Measurements from ENCODE around the gene CCL22.
"Not testable (repeated sequence)": the region's sequence is repeated elsewhere in the genome, so short reads cannot be mapped to it uniquely, and the experiment has no call there.

CCL22 gene

DNA sequence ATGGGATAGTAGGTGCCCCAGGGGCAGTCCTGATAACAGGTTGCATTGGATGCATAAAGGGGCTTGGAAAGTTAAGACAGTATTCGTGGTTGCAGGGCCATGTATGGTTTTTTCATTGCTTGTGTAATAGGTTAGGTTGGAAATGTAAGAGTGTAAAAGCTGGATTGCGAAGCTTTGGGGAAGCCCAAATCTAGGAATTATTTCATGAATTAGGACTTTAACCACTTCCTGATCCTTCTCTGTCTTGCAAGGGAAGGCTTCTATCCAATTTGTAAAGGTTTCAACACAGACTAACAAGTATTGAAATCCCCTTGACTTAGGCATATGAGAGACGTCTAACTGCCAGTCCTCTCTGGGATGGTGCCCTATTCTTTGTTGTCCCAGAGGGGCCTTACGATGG lies 38.2 kb downstream of the CCL22 start:
- no peak for DNase-seq

GRCh38 chr16:57397493-57397892 lies 38.9 kb downstream of the CCL22 start:
- not testable (repeated sequence) for DNase-seq

DNA sequence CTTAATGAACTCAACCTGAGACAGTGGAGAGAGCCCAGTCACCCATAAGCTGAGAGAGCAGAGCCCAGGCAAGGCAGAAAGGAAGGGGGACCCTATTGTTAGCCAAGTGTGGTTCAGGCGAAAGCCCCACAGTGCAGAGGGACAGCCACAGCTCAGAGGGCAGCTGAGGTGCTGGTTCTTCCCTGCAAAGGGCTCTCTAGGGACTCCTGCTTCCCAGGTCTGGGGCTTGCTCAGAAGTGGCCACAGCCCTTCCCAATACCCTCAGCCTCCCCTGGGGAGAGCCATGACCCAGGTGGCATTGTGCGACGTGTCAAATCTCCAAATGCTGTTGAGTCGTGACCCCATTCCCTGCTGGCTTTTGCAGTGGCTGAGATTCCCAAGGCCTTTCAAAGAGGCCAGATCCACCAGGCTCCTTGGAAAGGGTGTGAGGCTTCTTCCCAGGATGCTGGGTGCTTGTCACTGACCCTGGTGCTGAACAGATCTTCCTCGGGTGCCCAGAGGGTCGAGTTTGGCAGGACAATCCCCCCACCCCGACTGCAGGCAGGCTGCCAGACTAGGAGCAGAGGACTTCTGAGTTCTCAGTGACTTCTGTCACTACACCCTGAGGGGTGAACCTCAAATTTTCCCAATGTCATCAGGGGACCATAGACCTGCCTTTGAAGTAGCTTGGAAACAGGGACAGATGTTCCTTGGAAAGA lies 43.5 kb downstream of the CCL22 start:
- no peak for DNase-seq

DNA sequence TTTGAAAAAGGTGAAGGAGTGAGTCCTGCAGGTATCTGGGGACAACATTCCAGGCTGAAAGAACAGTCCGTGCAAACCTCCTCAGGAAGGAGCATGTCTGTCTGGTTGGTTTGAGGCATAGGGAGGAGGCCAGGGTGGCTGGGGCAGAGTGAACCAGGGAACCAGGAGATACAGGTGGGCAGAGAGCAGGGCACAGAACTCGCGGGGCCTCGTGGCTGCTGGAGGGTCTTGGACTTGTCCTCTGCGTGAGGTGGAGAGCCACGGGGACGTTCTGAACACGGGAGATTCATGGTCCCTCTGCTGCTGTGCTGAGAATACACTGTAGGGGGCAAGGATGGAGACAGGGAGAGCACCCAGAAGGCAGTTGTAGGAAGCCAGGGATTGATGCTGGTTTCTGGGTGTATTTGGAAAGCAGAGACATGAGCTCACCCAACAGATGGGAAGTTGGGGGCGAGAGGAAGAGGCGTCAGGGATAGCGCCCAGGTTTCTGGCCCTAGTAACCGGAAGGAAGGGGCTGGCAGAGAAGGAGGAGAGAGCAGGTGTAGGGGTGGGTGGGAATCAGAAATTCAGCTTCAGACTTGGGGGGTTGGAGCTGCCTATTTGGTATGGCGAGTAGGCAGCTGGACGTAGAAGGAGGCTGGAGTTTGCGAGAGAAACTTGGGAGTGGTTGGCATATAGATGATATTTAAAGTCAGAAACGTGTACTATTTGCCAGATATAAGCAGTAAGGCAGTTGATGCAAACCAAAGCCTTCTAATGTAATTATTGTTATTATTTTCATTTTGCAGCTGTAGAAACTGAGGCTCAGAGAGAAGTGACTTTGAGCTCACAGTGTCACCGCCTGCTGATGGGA lies 45.6 kb downstream of the CCL22 start, which contains the start of gene CCL17:
Gene CCL17, plus strand, starts transcription at position 803 of the 853 bp plus-strand sequence. CDS start 9,166 bp downstream, outside the sequence.
- DNase-seq: no peak

- no peak for DNase-seq
Measured at GRCh38 chr16:57405097-57405496, 46.5 kb downstream of the CCL22 start.

- DNase-seq: no peak
Measured at GRCh38 chr16:57406881-57407280, 48.3 kb downstream of the CCL22 start.

DNA sequence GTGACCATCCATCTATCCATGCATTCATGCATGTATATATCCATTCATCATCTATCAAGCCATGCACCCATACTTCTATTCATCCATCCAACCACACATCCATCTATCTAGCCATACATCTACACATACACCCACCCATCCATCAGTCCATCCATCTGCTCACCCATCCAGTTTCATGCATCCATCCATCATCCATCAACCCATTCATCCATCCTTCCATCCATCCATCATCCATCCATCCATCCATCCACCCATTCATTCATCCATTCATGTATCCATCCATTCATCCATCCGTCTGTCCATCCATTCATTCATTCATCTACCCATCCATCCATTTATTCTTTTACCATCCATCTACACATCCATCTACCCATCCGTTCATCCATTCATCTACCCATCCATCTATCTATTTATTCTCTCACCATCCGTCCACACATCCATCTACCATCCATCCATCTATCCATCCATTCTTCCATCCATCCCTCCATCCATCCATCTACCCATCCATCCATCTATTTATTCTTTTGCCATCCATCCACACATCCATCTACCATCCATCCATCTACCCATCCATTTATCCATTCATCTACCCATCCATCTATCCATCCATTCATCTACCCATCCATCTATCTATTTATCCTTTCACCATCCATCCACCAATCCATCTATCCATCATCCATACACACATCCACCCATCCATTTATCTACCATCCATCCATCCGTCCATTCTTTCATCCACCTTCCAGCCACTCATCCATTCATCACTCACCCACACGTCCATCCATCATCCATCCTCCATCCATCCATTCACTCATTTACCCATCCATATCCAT lies 49.2 kb downstream of the CCL22 start:
- no peak for DNase-seq

DNA sequence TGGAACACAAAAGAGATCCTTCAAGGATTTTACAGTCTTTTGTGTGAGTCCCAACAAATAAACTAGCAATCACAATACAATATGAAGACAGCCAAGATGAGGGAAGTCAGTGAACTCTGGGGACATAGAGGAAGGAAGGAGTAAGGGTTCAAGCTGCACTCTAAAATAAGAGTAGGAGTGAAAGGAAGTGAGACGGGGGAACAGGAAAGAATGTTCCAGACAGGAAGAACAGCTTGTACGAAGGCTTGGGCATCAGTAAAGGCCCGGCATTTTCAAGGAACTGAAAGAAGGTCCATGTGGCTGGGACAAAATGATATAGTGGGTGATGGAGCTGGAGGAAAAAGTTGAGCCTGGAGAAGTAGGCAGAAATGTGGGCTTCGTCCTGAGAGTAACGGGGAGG lies 50.5 kb downstream of the CCL22 start:
- no peak for DNase-seq

- DNase-seq: no peak
Measured at GRCh38 chr16:57409870-57410587, 51.4 kb downstream of the CCL22 start.

- no peak for DNase-seq
Measured at GRCh38 chr16:57411362-57411976, 52.9 kb downstream of the CCL22 start.

- DNase-seq: no peak
Measured at GRCh38 chr16:57412584-57412983, 54.0 kb downstream of the CCL22 start.

DNA sequence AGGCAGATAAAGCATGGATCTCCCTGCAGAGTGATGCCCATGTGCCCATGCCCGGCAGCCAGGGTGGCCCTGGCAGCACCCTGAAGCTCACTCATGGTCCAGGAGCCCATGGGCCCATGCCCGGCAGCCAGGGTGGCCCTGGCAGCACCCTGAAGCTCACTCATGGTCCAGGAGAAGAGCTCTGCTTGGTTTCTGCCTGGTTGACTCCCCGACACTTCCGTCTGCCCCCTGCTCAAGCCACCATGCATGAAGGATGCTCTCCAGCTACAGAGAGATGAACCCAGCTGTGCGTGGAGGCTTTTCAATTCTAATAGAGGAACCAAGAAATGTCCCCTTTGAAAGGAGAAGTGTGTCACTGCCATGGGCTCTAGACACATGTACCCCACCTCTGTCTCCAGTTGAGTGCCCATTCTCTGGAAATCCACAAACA lies 54.7 kb downstream of the CCL22 start:
- no peak for DNase-seq

DNA sequence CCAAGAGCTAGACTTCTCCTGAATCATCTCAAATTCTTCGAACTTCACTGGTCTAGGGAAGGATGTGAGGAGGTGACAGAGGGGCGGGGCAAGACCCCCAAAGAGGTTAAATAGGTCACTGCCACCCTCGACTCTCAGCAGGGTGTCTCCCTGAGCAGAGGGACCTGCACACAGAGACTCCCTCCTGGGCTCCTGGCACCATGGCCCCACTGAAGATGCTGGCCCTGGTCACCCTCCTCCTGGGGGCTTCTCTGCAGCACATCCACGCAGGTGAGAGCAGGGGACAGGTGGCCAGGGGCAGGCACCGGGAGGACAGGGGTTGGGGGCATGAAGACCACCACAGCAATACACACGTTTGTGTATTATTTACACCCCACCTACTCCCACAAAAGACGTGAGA lies 55.1 kb downstream of the CCL22 start:
- no peak for DNase-seq

Data from NCI-H345 (cell line).